ENCODE data around the gene PLEKHH3. TPM values are rescaled to one million over a fixed set of nuclear protein-coding genes. Genes with fewer than 3 reads are reported as not detected.

Gene PLEKHH3
- total and polyA plus RNA-seq, 10 of the 15 experiments (the other 5 are each of a cell fraction or from before 2014, with no cell fraction given), result 0.31 to 38.0 (median 11.0) TPM

- Histone ChIP-seq H3K27me3 (replicated peaks in 1 of 2; ENCODE audit: control insufficient read depth in 2 of 2, insufficient read depth in 2 of 2, low read length in 1 of 2) (no peaks in the 10 kb centered on the region), H3K9me3 (replicated peaks; ENCODE audit: control insufficient read depth, insufficient read depth, low read length) (no peaks in the 10 kb centered on the region), H4K20me1 (ENCODE audit: control insufficient read depth, insufficient read depth) (no peaks in the 10 kb centered on the region), H3K9ac (ENCODE audit: control insufficient read depth, insufficient read depth, low read length) (peak overlapping the region; percentile 65), H3K4me2 (ENCODE audit: control insufficient read depth, insufficient read depth) (peak overlapping the region; percentile 96), H2AFZ (ENCODE audit: control insufficient read depth, low read depth, low read length) (peak overlapping the region; percentile 52), H3K4me1 (ENCODE audit: control insufficient read depth, insufficient read depth, low read length) (peaks cover 33% of the 10 kb centered on the region), H3K79me2 (ENCODE audit: control insufficient read depth, insufficient read depth, low read length) (no peaks in the 10 kb centered on the region; the same call in 1 of the 2 replicates), H3K4me3 (peak overlapping the region; percentile 58), H3K36me3 (ENCODE audit: control insufficient read depth in 2 of 2, insufficient read depth in 2 of 2, low read length in 1 of 2) (peaks cover 7 to 10% of the 10 kb centered on the region in 2 experiments), H3K27ac (ENCODE audit: control insufficient read depth, insufficient read depth) (peak overlapping the region; percentile 91)
- ATAC-seq (peak; percentile 58), FAIRE-seq (peak; percentile 78), DNase-seq (ENCODE audit: low read depth, low spot score) (peak; percentile 47)
- in situ Hi-C loops (cut with MboI) (loop anchor here (25.0 kb wide), 1 partner anchor 594 kb away; the partner anchor contains the start of gene TMEM106A), intact Hi-C loops (cut with micrococcal nuclease; ENCODE audit: unreplicated experiment) (loop anchor here (1.0 to 2.0 kb wide), 3 partner anchors 38 to 61 kb away; no protein-coding TSS in a partner anchor)
- BruUV-seq (replicated peaks), result TSS peak; percentile 64
- 29% methylated on average over 4 of the region's 4 CpGs for WGBS (ENCODE audit: insufficient coverage, insufficient replicate concordance, low lambda C conversion rate, missing lambda C conversion rate)
- ChIA-PET RAD21 (ENCODE audit: unreplicated experiment) (interaction anchor here (0.9 to 6.2 kb wide), 16 partner anchors 9 to 206 kb away, joined by 3 to 55 read pairs (median 12); partner anchors contain the start of genes BECN1, PLEKHH3, PSMC3IP and RAMP2), SMC1A (ENCODE audit: uncharacterized antibody, unreplicated experiment) (interaction anchor here (1.0 to 7.7 kb wide), 17 partner anchors 10 to 190 kb away, joined by 3 to 96 read pairs (median 6); partner anchors contain the start of genes CCR10, PLEKHH3, PSMC3IP and RETREG3), CTCF (interaction anchor here (0.9 to 8.5 kb wide), 14 partner anchors 9 to 206 kb away, joined by 3 to 134 read pairs (median 6); partner anchors contain the start of genes BECN1, CCR10, PLEKHH3 and PSMC3IP), POLR2A (interaction anchor here (0.6 to 4.9 kb wide), 14 partner anchors 10 to 141 kb away, joined by 3 to 93 read pairs (median 10); partner anchors contain the start of genes CCR10, PLEKHH3, PSMC3IP and RETREG3)
- TF ChIP-seq KLF5 (IDR thresholded peaks at IDR 0.05; ENCODE audit: partially characterized antibody) (no peak), POLR2A (IDR thresholded peaks at IDR 0.05; ENCODE audit: low read depth, low read length) (peak; percentile 62), KDM1A (IDR thresholded peaks at IDR 0.05; ENCODE audit: borderline replicate concordance) (no peak), JUND (IDR thresholded peaks at IDR 0.05; ENCODE audit: low read depth, low read length) (no peak), SMAD5 (IDR thresholded peaks at IDR 0.05; ENCODE audit: low read depth) (no peak), HCFC1 (IDR thresholded peaks at IDR 0.05; ENCODE audit: low read length) (no peak), IRF3 (IDR thresholded peaks at IDR 0.05) (no peak), SMC3 (IDR thresholded peaks at IDR 0.05; ENCODE audit: borderline replicate concordance, low read length) (no peak), CEBPB (IDR thresholded peaks at IDR 0.05; ENCODE audit: borderline replicate concordance in 1 of 2, low read depth in 2 of 2, low read length in 2 of 2) (no peak), E2F4 (IDR thresholded peaks at IDR 0.05; ENCODE audit: low read depth, low read length) (no peak), SRF (IDR thresholded peaks at IDR 0.05; ENCODE audit: low read depth in 2 of 2, low read length in 2 of 2) (no peak), MXI1 (IDR thresholded peaks at IDR 0.05; ENCODE audit: low read depth, low read length) (no peak), BRCA1 (IDR thresholded peaks at IDR 0.05; ENCODE audit: low read depth, low read length) (no peak), CBX3 (IDR thresholded peaks at IDR 0.05; ENCODE audit: borderline replicate concordance, low read depth) (no peak), LARP7 (IDR thresholded peaks at IDR 0.05) (peak; percentile 20; the same call in 1 of the 2 replicates), MYB (IDR thresholded peaks at IDR 0.05; ENCODE audit: borderline replicate concordance, low read depth, low read length) (no peak), HDAC2 (IDR thresholded peaks at IDR 0.05) (no peak), RFX5 (IDR thresholded peaks at IDR 0.05; ENCODE audit: low read depth, low read length) (no peak), MEF2A (IDR thresholded peaks at IDR 0.05; ENCODE audit: insufficient read depth, low read depth, low read length) (no peak), USF1 (IDR thresholded peaks at IDR 0.05; ENCODE audit: borderline replicate concordance, extremely low read length, insufficient read depth, low read depth, low read length) (no peak)
- TF ChIP-seq, protein P1, sequence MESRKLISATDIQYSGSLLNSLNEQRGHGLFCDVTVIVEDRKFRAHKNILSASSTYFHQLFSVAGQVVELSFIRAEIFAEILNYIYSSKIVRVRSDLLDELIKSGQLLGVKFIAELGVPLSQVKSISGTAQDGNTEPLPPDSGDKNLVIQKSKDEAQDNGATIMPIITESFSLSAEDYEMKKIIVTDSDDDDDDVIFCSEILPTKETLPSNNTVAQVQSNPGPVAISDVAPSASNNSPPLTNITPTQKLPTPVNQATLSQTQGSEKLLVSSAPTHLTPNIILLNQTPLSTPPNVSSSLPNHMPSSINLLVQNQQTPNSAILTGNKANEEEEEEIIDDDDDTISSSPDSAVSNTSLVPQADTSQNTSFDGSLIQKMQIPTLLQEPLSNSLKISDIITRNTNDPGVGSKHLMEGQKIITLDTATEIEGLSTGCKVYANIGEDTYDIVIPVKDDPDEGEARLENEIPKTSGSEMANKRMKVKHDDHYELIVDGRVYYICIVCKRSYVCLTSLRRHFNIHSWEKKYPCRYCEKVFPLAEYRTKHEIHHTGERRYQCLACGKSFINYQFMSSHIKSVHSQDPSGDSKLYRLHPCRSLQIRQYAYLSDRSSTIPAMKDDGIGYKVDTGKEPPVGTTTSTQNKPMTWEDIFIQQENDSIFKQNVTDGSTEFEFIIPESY (IDR thresholded peaks at IDR 0.05), result no peak
Measured at GRCh38 chr17:42617956-42618431, 58.8 kb downstream of the PLEKHH3 start.
